ENCODE measurements around the gene OSTF1.
A peak's percentile ranks its signal among the peaks of the same experiment; 100 is the strongest.

OSTF1 gene

GRCh38 chr9:75087824-75088645, at the start of gene OSTF1, which contains the start of gene NMRK1:
TSS of gene OSTF1 (plus strand) at chr9:75088514. CDS start at chr9:75088693, 179 bp downstream.
TSS of gene NMRK1 (minus strand) at chr9:75088155. CDS start at chr9:75083115, 5,040 bp downstream.
- peak; percentile 96 for DNase-seq

DNA sequence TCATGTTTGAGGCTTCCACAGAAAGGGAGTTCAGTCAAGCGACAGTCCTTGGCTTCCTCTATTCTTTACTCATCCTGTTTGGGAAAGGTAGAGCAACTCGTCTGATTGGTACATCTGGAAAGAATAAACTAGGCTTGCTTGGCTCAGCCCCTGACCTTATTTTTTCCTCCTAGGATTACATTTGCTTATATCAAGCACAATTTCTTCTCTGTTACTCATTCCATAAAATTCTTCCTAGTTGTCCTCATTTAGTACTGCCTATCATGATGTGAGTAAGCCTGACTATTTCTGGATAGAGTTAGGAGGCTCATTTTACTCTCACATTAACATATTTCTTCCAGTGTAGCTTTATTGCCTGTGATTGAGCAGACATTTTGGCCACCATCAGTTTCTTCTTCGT, 49.3 kb upstream of the OSTF1 start:
- no peak for DNase-seq

DNA sequence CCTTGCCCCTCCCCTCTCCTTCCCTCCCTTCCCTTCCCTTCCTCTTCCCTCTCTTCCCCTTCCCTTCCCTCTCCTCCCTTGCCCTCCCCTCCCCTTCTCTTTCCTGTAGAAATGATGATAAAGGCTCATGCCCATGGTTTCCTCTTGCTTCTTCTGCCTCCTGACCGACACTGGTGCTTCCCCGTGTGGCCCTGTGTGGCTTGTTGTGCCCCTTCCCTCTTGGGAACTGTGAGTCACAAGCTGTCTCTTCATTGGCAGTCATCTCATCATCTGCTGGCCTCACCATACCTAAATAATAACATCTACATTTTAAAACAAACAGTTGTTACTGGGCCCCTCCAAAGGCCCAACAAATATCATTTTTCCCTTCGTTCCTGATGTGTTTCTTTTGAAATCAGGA, 48.5 kb upstream of the OSTF1 start:
- no peak for DNase-seq

- DNase-seq, result no peak
These were observed 47.3 kb upstream of the OSTF1 start for GRCh38 chr9:75041041-75041440.

GRCh38 chr9:75046725-75047345, 41.5 kb upstream of the OSTF1 start:
- no peak for DNase-seq

- DNase-seq, result no peak
These were observed 40.8 kb upstream of the OSTF1 start for GRCh38 chr9:75047506-75047905.

DNA sequence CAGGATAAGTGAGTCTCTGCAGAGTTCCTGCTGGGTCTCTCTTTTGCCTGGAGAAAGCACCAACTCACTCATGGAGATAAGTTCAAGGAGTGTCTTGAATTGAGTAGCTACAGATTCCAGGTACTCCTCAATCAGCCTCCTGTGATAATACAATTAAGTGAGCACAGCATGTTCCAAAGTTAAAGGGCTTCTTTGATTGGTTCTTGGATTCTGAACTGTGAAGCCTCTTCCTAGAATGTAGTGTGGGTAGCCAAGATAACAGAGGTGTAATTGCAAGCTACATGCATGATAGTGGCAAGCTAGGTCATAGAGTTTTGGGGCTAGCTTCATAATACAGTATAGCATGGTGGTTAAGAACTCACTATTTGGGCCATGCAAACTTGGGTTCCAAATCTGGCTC, 37.0 kb upstream of the OSTF1 start:
- DNase-seq, result no peak

GRCh38 chr9:75053869-75054268, 34.4 kb upstream of the OSTF1 start:
- no peak for DNase-seq

- DNase-seq, result no peak
These were observed 33.8 kb upstream of the OSTF1 start for GRCh38 chr9:75054368-75055001.

- no peak for DNase-seq
These were observed 27.1 kb upstream of the OSTF1 start for GRCh38 chr9:75061169-75061568.

DNA sequence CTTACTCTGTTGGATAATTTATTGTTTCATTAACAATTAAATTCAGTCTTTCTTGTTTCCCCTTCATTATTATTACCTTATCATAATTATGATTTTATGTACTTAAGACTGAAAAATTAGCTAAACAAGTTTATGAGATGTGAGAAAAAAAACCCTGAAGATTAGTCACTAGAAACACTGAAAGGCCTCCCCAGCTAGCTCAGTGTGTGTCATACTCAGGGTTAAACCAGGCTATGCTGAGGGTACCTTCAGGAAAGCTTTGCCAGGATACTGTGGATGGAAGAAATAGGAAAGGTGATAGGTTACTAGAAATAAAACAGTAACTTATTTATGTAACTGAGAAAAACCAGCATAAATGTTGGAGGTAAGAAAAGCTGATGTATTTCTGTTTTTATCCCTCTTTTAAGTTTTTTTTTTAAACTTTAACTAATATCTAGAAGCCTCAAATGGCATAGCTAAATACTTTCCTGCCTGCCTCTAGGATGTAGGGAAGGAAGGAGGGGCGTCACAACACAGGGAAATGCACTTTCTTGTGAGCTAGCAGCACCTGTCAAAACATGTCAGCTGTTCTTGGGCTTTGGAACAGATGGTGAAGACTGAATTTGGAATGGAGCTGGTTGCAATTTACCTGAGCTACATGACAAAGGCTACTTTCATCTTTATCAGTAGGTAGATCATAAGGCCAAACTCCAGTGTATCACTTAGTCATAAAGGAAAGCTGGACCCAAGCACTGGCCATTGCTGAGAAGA, 24.6 kb upstream of the OSTF1 start:
- no peak for DNase-seq

- no peak for DNase-seq
These were observed 23.8 kb upstream of the OSTF1 start for GRCh38 chr9:75064307-75065025.

DNA sequence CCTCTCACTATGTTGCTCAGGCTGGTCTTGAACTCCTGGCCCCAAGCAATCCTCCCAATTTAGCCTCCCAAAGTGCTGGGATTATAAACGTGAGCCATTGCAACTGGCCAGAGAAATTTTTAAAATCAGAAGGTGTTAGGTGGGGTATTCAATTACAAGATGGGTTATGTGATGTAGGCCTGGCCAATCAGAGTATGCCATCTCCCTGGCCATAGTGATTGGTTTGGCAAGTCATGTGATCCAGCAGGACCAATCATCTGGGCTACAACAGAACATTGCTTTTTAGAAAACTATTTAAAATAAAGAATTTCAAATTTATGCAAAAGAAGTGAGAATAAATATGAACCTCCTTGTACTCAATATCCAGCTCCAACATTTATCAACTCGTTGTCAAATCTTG, 22.8 kb upstream of the OSTF1 start:
- no peak for DNase-seq

DNA sequence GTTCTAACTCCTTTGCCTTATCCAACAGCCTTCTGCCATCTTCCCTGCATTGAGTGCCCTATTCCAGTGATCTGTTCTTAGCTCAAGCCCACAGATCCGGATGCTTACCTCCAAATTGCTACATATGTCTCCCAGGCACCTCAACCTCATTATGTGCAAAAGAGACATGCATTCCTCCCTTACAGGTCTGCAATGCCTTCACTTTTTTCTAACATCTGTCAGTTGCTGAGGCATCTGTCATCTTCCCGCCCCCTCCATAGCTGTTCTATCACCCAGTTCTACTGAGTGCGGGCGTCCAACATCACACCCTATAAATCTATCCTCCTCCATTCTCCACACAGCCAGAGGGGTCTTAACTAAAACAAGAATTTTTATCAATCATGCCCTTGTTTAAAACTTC, 20.4 kb upstream of the OSTF1 start:
- no peak for DNase-seq

DNA sequence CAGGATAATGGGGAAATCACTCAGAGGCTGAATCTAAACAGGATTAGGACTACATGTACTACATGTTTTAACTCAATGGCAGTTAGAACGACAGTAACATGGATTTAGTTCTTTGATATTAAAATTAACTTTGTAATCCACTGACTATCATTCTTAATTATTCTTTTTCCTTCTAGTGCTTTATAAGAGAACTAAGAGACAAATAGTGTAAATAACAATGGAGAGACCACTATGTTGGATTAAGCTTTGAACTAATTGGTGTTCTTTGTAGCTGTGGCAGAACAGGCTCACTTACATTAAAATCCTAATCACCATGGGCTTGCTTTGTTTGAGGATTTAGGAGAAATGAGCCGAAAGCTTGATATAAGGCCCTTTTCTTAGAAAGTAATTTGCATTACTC, 19.1 kb upstream of the OSTF1 start:
- DNase-seq, result no peak

DNA sequence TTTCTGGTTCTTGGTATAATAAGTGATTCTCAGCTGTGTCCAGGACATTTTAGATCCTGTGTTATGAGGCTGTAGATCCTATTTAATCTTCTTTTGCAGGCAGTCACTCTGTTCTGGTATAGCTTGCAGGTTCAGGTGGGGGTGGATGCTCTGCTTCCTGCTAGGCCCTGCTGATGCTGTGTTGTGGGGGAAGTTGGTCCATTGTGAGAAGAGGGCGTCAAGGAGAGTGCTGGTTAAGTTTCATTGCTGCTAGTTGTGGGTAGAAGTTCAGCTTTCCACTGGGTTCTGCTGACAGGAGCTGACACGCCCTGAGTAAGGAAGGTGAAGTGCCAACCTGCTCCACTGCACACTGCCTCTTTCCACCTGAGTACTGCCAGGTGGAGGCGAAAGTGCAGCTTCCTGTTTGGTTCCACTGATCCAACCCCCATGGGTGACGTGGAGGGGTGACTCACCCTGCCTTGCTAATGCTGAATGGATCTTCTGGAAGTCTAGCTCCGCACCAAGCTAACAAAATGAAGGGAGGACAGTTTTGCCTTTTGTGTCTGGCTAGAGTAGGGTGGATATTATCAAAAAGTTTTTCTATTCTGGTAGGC, 16.7 kb upstream of the OSTF1 start:
- no peak for DNase-seq

DNA sequence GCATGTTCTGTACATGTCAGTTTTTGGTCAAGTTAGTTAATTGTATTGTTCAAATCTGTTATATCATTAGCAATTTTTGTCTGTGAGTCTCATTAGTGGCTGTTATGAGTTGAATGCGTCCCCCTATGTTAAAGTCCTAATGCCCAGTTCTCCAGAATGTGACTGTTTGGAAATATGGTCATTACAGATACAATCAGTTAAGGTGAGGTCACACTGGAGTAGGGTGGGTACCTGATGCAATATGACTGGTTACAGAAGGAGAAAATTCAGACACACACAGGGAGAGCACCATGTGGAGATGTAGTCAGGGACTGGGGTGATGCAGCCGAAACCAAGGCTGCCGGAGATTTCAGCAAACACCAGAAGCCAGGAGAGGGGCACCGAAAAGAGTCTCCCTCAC, 15.4 kb upstream of the OSTF1 start:
- no peak for DNase-seq

GRCh38 chr9:75081632-75082031, 6.7 kb upstream of the OSTF1 start:
- DNase-seq, result no peak

GRCh38 chr9:75083188-75083970, 4.9 kb upstream of the OSTF1 start:
- DNase-seq, result no peak

- no peak for DNase-seq
These were observed 4.1 kb upstream of the OSTF1 start for GRCh38 chr9:75084081-75084672.

DNA sequence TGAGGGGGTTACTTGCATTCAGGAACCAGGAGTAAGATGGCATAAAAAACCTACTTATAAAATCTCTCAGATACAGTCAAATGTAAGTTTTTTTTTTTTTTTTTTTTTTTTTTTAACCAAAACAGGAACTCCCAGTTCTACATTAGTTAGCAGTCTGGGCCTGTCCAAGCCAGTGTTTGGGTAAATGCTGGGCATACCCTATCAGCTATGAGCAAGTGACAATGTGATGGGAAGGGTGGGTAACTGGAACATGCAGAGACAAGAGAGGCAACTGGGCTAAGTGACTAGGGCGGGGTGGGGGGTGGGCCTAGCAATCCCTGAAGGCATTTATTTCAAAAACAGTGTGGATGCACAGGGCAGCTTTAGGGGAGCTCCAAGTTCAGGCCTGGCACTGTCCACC, 2.7 kb upstream of the OSTF1 start:
- DNase-seq, result no peak

Measured in left hindlimb (tissue), 1 donor.